NCI-H345 (cell line): ENCODE data around the gene AKAP13.

ENCODE experiments used
- DNase-seq: peaks from one replicate; lab custom pipeline; 2025; lab: John Stamatoyannopoulos, UW

AKAP13 gene

GRCh38 chr15:85498471-85498870 lies 118.1 kb downstream of the AKAP13 start:
- no peak for DNase-seq

GRCh38 chr15:85499371-85499887 lies 119.0 kb downstream of the AKAP13 start:
- DNase-seq: peak; percentile 29

- no peak for DNase-seq
Measured at GRCh38 chr15:85500060-85500708, 119.8 kb downstream of the AKAP13 start.

- DNase-seq: no peak
Measured at GRCh38 chr15:85500729-85501128, 120.3 kb downstream of the AKAP13 start.

- DNase-seq: no peak
Measured at GRCh38 chr15:85501574-85501973, 121.2 kb downstream of the AKAP13 start.

- no peak for DNase-seq
Measured at GRCh38 chr15:85503151-85503799, 122.9 kb downstream of the AKAP13 start.

- DNase-seq: peak; percentile 8
Measured at GRCh38 chr15:85504749-85505676, 124.6 kb downstream of the AKAP13 start.

GRCh38 chr15:85507114-85507513 lies 126.7 kb downstream of the AKAP13 start:
- no peak for DNase-seq

- no peak for DNase-seq
Measured at GRCh38 chr15:85509973-85510372, 129.6 kb downstream of the AKAP13 start.

- no peak for DNase-seq
Measured at GRCh38 chr15:85514413-85514812, 134.0 kb downstream of the AKAP13 start.

- no peak for DNase-seq
Measured at GRCh38 chr15:85515212-85515611, 134.8 kb downstream of the AKAP13 start.

- DNase-seq: no peak
Measured at GRCh38 chr15:85517086-85517485, 136.7 kb downstream of the AKAP13 start.

GRCh38 chr15:85518979-85519761 lies 138.8 kb downstream of the AKAP13 start:
- no peak for DNase-seq

- DNase-seq: no peak
Measured at GRCh38 chr15:85520650-85521049, 140.2 kb downstream of the AKAP13 start.

GRCh38 chr15:85523530-85523929 lies 143.1 kb downstream of the AKAP13 start:
- no peak for DNase-seq

GRCh38 chr15:85525755-85526154 lies 145.4 kb downstream of the AKAP13 start:
- no peak for DNase-seq

GRCh38 chr15:85527895-85528294 lies 147.5 kb downstream of the AKAP13 start:
- no peak for DNase-seq

- DNase-seq: no peak
Measured at GRCh38 chr15:85530079-85530478, 149.7 kb downstream of the AKAP13 start.

GRCh38 chr15:85531083-85531482 lies 150.7 kb downstream of the AKAP13 start:
- no peak for DNase-seq

- DNase-seq: no peak
Measured at GRCh38 chr15:85532689-85533088, 152.3 kb downstream of the AKAP13 start.

GRCh38 chr15:85534031-85534430 lies 153.6 kb downstream of the AKAP13 start:
- no peak for DNase-seq
